GM21528 (cell line): ENCODE measurements around the gene RNF213.

Experiments
- ATAC-seq: cut with Tn5 transposase; IDR thresholded peaks from one replicate; pipeline ENCODE4 v1.9.1; 2021; ENCODE audit warnings: mild to moderate bottlenecking, moderate library complexity; ENCODE audit not compliant: unreplicated experiment, low FRiP score

RNF213 gene

GRCh38 chr17:80260791-80261158 is at the start of gene RNF213:
RNF213 (plus strand) TSS chr17:80260852; CDS start chr17:80263682, 2,830 bp downstream.
- ATAC-seq: peak; percentile 33

DNA sequence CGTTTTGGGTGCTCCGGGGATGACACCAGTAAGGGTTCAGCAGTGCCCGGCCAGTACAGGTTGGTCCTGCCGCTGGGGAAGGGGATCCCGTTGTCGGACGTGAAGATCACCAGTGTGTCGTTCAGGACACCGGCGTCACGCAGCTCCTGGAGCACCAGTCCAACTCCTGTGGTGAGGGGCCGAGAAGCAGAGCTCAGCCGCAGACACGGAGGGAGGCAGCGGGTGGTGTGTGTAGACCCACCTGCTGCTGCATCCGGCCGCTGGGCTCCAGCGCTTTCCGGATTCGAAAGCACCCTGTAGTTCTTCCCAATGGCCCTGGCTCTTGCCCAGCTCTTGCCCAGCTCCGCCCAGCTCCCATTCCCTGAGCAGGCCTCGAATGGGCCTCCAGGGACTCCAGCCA is 48.5 kb upstream of the RNF213 start:
- ATAC-seq: no peak

GRCh38 chr17:80212511-80212910 is 48.1 kb upstream of the RNF213 start:
- ATAC-seq: no peak

GRCh38 chr17:80212962-80213642 is 47.5 kb upstream of the RNF213 start:
- no peak for ATAC-seq

GRCh38 chr17:80213643-80213975 is 47.0 kb upstream of the RNF213 start:
- no peak for ATAC-seq

GRCh38 chr17:80214012-80214877 is 46.4 kb upstream of the RNF213 start:
- no peak for ATAC-seq

DNA sequence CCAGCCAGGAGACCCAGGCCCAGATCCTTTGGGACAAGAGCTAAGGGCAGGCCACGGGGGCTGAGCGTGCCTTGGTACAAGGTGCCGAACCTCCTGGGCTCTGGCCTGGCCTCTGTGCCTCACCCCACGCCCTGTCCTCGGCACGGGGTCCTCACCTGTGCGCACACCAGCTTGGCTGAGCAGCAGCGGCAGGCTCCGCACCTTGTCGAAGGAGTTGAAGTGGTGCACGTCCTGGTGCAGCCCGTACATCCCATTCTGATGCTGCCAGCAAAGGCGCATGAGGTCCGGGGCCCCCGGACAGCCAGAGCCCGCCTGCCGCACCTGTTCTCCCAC is 45.8 kb upstream of the RNF213 start:
- no peak for ATAC-seq

DNA sequence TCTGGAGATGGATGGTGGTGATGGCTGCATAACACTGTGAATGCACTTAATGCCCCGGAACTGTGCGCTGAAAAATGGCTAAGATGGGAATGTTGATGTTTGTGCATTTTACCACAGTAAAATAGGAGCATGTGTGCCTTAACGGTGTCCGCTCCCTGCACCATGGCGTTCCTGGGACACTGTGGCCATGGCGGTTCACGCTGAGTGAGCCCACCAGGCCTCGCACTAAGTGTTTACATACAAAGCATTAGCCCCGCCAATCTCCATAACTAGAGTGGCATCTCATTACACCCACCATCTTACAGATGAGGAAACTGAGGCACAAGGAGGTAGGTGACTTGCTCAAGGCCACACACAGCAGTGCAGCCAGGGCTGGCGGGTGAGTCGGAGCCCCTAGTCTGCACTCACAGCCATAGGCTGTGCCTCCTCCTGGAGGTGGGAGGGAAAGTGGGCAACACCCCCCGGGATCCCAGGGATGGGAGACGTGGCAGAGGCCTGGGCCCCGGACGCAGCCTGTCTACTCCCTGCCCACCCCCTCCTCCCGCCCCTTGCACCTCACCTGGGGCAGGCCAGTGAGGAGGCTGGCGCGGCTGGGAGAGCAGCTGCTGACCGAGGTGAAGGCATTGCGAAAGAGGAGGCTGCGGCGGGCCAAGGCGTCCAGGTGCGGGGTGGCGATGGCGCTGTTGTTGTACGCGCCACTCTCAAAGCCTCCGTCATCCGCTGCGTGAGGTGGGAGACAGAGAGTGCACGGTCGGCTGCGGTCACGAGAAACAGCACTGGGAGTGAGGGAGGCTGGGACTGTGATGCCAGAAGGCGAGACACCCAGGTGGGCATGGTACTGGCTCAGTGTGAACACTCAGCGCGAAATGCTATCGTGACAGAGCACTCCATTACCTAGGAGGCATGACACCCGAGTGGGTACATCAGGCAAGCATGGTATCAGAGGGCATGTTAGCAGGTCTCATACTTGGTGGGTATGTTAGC is 43.9 kb upstream of the RNF213 start:
- ATAC-seq: no peak

GRCh38 chr17:80217703-80218362 is 42.8 kb upstream of the RNF213 start:
- ATAC-seq: no peak

- ATAC-seq: no peak
Measured at GRCh38 chr17:80218391-80218790, 42.3 kb upstream of the RNF213 start.

DNA sequence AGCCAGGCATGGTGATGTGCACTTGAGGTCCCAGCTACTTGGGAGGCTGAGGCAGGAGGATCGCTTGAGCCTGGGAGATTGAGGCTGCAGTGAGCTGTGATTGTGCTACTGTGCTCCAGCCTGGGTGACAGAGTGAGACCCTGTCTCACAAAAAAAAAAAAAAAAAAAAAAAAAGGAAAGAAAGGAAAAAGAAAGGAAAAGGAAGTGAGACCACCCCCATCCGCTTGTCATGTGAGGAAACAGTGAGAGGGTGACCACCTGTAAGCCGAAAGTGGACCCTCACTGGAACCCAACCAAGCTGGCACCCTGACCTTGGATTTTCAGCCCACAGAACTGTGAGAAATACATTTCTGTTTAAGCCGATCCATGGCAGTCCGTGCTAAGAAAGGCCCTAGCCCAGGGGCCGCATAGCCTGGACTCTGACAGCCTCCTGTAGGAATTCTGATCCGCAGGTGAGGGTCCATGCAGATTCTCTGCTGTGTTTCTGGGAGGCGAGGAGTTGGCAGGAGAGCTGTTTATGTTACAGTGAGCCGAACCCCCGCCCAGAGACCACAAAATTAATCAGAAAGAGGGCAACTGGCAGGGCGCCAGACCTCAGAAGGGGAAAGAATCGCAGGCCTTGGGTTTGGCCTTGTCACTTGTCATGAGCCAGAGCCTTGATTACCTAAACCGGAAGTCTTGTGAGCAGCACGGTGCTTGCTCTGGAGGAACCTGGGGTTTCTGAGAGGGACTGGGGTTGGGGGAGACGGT is 41.5 kb upstream of the RNF213 start:
- peak; percentile 58 for ATAC-seq

- ATAC-seq: peak; percentile 17
Measured at GRCh38 chr17:80219763-80220053, 40.9 kb upstream of the RNF213 start.

DNA sequence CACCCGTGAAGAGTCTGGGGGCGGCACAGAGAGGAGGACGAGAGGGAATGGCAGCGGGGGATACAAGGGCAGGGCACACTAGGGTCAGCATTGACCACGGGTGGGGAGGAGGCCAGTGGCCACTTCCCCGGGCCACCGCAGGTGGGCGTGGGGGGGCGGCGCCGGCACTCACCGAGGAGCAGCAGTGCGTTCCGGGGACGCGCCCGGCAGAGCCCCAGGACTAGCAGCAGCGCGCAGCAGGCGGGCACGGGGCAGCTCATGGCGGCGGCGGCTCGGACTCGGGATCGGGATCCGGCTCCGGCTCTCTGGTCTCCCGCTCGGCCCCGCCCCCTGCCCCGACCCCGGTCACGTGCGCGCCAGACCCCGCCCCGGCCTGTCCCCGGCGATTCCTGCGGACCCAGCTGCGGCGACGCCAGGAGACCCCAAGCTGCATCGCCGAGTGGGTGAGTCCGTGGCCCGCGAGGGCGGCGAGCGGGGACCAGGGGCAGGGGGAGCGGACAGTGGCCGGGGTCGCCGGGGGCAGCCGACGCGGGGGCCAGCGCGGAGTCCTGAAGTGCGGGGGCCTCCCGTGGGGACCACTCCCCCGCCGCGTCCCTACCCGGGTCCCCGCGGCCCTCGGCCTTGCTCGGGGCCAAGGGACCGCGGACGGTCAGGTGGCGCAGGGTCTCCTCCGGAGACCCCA is 40.5 kb upstream of the RNF213 start, which contains the start of the genes SGSH and SLC26A11:
Gene SGSH, minus strand, starts transcription at position 280 of the 682 bp plus-strand sequence. Its CDS starts 20 bp downstream, at position 260.
Gene SLC26A11, plus strand, starts transcription at position 374 of the 682 bp plus-strand sequence. CDS start 1,134 bp downstream, outside the sequence.
- peak; percentile 36 for ATAC-seq

GRCh38 chr17:80220736-80221215 is 39.9 kb upstream of the RNF213 start:
- ATAC-seq: no peak

DNA sequence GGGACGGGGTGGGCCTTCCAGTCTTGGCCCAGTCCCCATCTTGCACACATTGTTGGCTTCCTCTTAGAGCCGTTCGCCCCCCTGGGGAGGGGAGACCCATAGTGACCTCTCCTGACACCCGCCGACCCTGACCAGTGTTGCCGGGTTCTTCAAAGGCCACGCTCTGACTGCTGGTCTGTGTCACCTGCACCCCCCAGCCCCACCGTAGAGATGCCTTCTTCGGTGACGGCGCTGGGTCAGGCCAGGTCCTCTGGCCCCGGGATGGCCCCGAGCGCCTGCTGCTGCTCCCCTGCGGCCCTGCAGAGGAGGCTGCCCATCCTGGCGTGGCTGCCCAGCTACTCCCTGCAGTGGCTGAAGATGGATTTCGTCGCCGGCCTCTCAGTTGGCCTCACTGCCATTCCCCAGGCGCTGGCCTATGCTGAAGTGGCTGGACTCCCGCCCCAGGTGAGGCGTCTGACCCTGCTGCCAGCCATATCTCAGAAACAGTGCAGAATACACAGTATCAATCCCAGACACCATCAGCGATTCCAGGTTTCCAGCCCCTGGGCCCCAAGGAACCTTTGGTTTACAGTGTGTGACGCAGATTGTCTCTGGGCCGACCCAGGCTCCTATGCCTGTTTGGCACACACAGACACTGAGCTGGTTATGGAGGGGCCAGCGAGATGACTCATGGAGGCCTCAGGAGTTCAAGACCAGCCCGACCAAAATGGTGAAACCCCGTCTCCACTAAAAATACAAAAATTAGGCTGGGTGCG is 39.1 kb upstream of the RNF213 start:
- no peak for ATAC-seq

- ATAC-seq: no peak
Measured at GRCh38 chr17:80222376-80223141, 38.1 kb upstream of the RNF213 start.

GRCh38 chr17:80223142-80223815 is 37.4 kb upstream of the RNF213 start:
- no peak for ATAC-seq
